ENCODE data around the gene ITGA3.

Gene ITGA3

DNA sequence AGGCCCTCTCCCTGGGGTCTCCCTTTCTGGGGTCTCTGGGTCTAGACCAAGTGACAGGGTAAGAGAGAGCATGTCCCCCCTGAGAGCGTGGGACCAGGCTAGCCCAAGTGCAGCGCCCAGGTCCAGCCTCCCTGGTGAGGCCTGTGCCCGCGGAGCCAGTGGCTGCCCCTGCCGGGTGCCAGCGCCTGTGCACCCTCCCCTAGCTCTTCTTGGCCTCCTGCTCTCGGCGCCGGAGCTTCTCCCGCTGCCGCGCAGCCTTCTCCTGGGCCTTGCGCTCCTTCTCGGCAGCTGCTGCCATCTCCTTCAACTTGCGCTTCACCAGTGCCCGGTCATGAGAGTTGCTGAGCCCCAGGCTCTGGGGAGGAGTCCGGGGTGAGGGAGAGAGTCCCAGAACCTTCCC lies 56.8 kb downstream of the ITGA3 start:
- no peak for DNase-seq

GRCh38 chr17:50113624-50114320 lies 57.9 kb downstream of the ITGA3 start:
- no peak for DNase-seq

- no peak for DNase-seq
These were observed 58.5 kb downstream of the ITGA3 start for GRCh38 chr17:50114401-50114800.

- no peak for DNase-seq
These were observed 59.0 kb downstream of the ITGA3 start for GRCh38 chr17:50114849-50115357.

- DNase-seq: no peak
These were observed 59.8 kb downstream of the ITGA3 start for GRCh38 chr17:50115756-50116155.

DNA sequence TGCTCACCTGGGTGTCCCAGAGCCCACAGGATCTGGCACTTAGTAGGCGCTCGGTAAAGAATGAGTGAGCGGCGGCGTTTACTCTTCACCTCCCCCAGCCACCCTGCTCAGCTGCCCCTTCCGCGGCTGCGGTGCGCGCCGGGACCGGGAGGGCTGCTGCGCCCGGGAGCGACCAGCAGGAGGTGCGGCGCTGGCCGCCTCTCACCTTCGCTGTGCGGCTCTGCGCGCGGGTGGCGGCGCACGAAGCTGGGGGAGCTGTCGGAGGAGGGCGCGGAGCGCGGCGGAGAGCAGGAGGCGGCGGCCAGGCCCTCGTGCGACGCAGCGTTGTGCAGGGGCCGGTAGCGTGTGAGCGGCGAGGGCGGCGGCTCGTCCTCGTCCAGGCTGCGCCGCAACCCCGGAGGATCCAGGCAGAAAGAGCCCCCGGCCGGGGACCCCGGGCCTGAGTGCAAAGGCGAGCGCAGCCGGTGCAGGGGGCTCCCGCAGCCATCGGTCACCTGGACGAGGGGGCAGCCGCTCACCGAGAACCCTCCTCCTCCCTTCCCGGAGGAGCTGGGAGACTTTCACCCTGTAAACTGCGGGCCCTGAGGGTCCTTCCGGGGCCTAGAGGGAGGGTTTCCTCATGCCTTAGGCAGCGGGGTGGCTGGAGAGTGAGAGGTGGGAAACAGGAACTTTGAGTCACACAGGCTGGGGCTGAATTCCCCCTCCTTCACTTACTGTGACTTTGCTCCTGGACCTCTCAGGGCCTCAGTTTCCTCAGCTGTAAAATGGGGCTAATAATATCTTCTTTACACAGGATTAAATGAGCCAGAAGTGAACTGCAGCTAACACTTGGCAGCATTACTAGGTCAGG lies 61.5 kb downstream of the ITGA3 start:
- DNase-seq: peak; percentile 52 to 59

- DNase-seq: no peak
These were observed 62.3 kb downstream of the ITGA3 start for GRCh38 chr17:50118076-50118827.

- no peak for DNase-seq
These were observed 62.9 kb downstream of the ITGA3 start for GRCh38 chr17:50118828-50119218.

GRCh38 chr17:50120475-50121253 lies 64.8 kb downstream of the ITGA3 start:
- DNase-seq: no peak

DNA sequence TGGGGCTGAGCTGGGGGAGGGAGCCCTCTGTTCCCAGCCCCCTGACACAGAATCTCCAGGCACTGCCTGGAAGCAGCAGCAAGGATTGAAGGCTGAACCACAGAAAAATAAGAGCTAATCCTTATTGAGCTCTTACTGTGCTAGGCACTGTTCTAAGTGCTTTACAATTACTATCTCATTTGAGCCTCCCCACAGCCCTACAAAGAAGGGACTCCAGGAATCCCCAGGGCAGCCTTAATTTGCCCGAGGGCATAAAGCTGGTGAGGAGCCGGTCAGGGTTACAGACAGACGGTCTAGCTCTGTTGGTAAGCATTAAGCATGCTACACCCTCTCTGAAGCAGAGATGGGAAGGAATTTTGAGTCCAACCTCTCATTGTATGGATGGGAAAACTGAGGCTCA lies 67.0 kb downstream of the ITGA3 start:
- no peak for DNase-seq

DNA sequence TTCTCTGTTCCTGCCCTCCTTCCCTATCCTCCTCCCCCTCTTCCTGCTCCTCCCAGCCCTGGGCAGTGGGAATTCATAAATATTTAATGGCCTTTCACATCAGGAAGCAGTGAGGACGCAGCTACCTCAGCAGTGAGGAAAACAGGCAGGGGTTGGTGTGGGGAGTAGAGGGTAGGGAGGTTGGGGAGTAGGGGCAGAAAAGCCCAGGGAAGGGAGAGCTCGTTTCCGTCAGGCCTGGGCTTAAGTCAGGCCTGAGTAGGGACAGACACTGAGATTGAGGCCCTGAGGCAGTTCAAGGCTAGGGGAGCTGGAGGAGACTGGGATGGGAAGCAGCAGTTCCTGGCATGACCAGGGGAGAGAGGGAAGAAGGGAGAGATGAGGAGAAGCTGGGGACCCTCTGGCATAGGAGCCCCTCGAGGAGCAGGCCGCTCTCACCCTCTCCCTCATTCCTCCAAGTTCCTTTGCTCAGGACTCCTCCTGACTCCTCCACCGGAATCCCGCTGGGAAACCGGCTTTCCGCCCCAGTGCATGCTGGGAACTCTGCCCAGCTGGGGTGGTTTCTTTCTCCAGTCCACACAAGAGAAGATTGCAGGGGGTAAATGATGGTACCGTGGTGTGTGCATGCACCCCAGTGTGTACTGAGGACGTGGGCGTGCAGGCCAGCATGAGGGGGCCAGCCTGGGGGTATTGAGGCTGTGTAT lies 67.9 kb downstream of the ITGA3 start:
- no peak for DNase-seq

DNA sequence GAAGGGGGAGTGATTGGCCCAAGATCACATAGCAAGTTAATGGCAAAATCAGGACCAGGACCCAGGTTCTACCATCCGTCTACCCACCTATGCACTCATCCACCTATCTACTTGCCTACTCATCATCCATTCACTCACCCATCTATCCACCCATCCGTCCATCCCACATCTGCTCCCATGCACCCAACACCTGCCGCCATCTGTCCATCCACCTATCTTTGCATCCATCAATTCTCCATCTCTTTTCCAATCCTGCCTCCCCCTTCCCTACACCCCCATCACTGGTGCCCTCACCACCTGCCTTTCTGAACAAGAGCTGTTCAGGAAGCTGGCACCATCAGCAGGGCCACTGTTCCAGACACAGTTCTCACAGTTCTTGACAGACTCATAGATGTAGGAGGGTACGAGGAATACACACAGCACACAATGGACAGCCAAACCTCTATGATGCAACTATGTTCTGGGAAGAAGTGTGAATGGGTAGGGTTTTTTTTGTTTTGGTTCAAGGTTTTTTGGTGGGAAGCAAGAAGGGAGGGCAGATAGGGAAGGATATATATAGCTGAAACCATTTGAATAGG lies 69.6 kb downstream of the ITGA3 start:
- DNase-seq: no peak

- no peak for DNase-seq
These were observed 71.9 kb downstream of the ITGA3 start for GRCh38 chr17:50127697-50128361.

DNA sequence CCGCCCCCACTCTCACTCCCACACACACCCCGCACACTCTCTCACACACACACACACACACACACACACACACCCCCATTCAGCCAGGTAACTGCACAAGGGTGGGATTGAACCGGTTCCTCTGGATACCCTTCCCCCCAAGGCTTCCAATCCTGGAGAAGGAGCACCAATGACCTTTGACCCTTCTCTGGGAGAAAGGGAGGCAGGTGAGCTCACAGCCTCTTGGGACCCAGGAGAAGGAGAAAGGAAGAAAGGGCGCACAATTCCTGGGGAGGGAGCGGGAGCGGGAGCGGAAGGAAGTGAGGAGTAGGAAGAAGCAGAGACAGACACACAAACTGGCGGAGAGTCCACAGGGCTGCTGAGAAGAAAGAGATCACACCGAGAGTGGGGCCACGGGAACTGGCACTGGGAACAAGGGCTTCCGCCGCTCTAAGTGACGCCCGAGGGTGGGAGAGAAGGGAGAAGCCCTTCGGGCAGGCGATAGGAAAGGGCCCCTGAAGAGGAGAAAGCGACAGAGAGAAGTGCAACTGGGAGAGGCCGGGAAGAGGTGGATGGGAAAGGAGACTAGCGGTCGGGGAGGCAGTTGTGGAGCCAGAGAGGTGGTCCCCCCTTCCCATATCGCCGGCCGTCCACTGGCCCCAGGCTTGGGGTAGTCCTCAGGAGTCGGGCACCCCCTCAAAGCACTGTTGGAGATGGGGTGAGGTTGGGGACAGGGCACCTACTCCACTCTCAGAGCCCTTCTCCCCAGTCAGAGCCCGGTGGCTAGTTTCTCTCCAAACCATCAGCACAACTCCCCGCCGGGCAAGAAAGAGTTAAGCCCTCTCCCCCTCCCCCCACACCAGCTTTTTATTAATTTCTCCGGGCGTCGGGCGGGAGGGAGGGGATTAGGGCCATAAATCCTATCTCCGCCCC lies 72.8 kb downstream of the ITGA3 start:
- no peak for DNase-seq

DNA sequence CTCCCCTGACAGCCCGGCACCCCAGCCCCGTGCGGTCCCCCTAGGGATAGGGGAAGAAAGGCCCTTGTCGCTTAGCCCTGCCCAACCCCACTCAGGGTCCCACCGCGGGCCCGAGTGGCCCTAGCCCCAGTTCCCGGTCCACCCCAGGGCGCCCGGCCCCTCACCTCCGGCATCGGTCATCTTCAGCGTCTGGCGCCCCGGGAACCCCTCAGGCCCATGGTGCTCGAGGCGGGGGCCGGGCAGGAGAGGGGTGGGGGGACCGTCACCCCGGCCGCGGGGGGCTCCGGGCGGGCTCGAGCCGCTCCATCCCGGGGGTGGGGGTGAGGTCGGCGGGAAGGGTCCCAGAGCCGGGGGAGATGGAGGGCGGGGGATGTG lies 73.4 kb downstream of the ITGA3 start:
- DNase-seq: no peak

DNA sequence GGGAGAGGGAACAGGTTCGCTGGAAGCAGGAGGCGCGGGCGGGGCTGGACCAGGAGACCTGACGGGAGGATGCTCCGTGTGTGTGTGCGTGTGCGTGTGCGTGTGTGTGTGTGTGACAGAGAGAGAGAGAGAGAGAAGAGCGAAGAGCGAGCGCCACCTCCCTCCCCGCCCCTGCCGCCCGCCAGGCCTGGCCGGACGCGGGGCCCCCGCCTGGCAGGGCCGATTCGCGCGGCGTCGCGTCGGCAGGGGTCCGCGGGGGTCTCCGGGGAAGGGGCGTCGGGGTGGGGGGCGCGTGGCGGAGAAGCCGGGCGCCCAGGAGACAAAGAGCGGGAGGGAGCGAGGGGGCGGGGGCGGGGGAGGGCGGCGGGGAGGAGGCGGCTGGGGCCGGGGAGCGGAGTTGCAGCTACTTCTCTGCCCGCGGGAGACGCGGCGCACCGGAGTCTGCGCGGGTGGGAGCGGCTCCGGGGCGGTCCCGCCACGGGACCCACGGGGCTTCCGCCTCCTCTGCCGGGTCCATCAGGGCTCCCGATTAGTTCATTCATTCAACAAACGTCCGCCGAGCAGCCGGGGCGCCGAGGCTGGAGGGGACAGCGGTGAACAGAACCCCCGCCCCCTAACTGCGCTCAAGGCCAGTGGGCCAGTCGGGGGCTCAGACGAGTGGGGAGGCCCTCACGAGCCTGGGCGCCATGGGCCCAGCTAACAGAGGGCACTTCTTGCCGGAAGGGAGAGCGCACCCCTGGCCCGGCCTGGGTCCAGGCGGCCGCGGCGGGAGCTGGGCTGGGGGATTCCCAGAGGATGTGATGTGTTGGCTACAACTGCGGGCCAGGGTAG lies 74.0 kb downstream of the ITGA3 start, which contains the start of gene SAMD14:
Gene SAMD14, minus strand, starts transcription at position 433 of the 831 bp plus-strand sequence. CDS start 5,201 bp downstream, outside the sequence.
- no peak for DNase-seq

GRCh38 chr17:50130559-50131305 lies 74.8 kb downstream of the ITGA3 start:
- no peak for DNase-seq
